Stimulated activated CD4-positive, alpha-beta T cell treated with anti-CD3 and anti-CD28 coated beads, Interleukin-15, amount 100 ng/mL, for 48 hours (primary cell): ENCODE measurements around the gene MXD1.
"Not testable (repeated sequence)": the region's sequence is repeated elsewhere in the genome, so short reads cannot be mapped to it uniquely, and the experiment has no call there.

ENCODE experiments used
- DNase-seq, 2 donors: peaks; one replicate each; pipeline ENCODE4 v3.0.0-alpha.2; 2020; ENCODE audit warnings: low read depth in 2 of 2

The MXD1 gene, protein sequence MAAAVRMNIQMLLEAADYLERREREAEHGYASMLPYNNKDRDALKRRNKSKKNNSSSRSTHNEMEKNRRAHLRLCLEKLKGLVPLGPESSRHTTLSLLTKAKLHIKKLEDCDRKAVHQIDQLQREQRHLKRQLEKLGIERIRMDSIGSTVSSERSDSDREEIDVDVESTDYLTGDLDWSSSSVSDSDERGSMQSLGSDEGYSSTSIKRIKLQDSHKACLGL

DNA sequence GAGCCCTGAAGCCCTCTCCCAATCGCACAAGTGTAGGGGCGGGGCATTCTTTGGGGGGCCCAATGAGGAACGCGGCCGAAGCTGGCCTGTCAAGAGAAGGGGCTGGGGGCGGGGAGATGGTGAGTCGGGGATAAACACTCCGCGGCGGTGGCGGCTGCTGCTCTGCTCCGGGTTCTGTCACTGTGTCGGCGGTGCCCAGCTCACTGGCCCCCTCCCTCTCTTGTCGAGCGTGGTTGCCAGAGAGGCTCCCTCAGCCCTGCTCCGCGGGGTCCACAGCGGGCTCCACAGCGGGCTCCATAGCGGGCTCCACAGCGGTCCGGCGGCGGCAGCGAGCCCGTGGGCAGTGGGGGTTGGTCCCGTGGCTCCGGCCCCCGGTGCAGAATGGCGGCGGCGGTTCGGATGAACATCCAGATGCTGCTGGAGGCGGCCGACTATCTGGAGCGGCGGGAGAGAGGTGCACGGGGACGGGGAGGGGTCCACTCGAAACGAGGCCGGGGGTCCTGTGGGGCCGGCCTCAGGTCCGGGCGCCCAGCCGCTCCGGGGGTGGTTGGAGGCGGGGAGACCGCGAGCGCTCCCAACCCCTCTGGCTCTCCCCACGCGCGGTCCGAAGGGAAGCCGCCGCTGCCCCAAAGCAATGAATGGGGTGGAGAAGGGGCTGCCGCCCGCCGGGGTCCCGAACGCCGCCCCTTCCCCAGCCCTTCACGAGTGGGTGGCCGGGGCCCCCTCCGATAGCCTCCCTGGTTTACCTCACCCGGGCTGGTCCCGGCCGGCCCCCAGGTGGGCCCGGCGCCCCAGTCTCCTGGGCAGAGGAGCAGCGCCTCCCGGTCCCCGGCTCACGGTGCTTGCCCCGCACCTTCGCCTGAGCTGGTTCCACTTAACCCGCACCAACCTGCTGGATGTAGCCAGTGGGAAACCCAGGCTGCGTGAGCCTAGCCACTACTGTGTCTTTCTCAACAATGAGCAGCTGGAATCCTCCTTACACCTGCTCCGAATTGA lies at the start of gene MXD1:
TSS of gene MXD1 (plus strand) at position 160 of the 996 bp plus-strand sequence. CDS start at position 382, 222 bp downstream.
- DNase-seq, result no peak

DNA sequence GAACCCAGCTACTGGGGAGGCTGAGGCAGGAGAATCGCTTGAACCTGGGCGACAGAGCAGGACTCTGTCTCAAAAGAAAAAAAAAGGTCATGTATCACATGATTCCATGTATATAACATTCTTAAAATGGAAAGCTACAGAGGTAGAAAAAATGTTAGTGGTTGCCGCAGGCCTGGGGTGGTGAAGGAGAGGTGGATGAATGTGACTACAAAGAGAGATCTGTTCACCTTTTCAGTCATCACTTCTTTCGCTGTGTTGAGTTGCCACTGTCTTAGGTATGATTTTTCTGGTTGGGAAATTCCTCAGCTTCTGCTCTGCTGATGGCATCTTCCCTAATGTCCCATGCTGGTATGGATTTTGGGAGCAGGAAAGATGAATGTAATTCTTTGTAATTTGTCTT lies 26.5 kb upstream of the MXD1 start:
- DNase-seq, result no peak

DNA sequence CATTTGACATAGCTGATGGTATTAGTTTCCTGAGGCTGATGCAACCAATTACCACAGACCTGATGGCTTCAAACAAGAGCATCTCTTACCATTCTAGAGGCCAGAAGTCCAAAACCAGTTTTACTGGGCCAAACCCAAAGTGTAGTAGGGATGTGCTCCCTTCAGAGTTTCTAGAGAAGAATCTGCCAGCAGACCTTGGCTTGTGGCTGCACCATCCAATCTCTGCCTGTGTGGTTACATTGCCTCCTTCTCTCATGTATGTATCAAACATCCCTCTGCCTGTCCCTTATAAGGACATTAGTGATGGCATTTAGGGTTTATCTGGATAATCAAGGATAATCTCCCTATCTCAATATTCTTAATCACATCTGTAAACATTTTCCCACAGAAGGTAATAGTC lies 25.6 kb upstream of the MXD1 start:
- DNase-seq, result no peak

DNA sequence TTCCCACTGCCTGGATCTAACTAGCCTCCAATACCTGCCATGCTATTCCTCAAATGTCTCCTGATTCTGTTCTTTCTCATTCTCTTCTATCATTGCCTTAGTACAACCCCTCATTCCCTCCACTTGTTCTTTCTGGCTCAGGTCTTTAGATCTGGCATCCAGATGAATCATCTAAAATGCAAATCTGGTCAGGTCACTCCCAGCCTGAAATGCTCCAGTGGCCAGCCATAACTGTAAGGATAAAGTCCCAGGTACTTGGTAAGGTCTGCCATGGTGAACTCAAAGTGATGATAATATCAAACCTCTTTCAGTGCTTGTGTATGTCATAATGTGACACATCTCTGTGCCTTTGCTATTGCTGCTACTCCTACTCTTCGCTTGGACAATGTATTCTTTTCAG lies 24.0 kb upstream of the MXD1 start:
- no peak for DNase-seq

DNA sequence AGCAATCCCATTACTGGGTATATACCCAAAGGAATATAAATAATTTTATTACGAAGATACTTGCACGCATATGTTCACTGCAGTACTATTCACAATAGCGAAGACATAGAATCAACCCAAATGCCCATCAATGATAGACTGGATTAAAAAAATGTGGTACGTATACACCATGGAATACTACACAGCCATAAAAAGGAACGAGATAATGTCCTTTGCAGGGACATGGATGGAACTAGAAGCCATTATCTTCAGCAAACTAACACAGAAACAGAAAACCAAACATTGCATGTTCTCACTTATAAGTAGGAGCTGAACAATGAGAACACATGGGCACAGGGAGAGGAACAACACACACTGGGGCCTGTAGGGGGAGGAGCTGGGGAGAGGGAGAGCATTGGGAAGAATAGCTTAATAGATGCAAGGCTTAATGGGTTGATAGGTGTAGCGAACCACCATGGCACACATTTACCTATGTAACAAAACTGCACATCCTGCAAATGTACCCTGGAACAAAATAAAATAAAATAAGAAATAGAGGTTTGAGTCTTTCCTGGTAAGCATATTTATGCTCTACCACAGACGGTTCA lies 22.0 kb upstream of the MXD1 start:
- DNase-seq, result not testable (repeated sequence)

DNA sequence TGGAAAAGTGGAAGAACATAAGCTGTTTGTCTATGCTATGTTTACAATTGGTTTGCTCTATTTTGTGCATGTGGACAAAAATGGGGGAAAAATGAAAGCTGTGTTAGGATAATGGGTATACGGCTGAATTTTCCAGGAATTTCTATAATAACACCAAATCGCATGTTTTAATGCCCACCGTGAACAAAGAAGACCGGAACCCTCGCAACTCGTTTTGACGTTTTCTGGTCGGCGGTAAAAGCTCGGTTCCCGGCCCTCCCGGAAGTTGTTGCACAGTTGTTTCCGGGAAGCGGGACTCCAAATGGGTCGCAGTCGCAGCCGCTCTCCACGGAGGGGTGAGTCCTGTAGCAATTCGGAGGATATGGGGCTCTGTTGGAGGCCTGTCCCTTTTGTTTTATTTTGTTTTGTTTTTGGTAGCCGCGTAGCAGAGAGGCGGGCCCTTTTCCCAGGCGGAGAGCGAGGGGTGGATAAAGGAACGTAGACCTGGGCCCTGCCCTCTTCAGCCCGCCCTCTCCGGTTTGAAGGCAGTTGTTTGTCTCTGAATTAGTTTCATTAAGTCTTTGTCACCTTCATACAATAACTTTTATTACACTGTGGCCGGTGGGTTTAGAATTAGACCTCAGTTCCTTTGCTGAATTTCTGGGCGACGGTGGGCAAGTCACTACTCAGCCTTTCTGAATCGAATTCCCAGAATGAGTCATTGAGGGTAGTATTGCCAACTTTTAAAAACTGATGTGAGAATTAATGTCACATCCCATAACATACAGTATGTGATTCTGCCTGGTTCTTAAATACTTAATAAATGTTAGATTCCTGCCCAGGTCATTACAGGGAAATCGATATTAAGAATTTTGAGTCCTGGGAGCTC lies 21.0 kb upstream of the MXD1 start, which contains the start of gene SNRNP27:
TSS of gene SNRNP27 (plus strand) at position 273 of the 868 bp plus-strand sequence. CDS start at position 302, 29 bp downstream.
- DNase-seq, result peak; percentile 70 to 74

DNA sequence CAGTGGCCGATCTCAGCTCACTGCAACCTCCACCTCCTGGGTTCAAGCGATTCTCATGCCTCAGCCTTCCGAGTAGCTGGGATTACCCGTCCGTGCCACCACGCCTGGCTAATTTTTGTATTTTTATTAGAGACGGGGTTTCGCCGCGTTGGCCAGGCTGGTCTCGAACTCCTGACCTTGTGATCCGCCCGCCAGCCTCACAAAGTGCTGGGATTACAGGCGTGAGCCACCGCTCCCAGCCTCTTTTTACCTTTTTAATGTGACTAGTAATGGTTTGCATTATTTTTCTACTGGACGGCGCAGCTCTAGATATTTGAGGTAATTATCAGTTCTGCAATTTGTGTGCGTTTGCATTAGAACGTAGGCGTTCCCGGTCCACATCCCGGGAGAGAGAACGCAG lies 20.2 kb upstream of the MXD1 start:
- not testable (repeated sequence) for DNase-seq

DNA sequence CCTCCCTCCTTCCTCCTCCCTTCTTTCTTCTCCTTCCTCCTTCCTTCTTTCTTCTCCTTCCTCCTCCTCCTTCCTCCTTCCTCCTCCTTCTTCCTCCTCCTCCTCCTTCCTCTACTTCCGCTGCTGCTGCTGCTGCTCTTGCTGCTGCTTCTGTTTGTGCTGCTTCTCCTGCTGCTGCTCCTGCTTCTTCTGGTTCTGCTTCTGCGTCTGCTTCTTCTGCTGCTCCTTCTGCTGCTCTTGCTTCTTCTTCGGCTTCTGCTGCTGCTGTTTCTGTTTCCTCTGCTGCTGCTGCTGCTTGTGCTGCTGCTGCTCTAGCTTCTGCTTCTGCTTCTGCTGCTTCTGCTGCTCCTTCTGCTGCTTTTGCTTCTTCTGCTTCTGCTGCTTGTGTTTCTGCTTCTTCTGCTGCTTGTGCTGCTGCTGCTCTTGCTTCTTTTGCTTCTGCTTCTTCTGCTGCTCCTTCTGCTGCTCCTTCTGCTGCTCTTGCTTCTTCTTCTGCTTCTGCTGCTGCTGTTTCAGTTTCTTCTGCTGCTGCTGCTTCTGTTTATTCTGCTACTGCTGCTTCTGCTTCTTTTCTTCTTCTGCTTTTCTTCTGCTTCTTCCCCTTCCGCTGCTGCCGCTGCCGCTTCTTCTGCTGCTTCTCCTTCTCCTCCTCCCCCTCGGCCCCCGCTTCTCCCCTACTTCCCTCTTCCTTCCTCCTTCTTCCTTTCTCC lies 12.5 kb upstream of the MXD1 start:
- DNase-seq, result no peak

DNA sequence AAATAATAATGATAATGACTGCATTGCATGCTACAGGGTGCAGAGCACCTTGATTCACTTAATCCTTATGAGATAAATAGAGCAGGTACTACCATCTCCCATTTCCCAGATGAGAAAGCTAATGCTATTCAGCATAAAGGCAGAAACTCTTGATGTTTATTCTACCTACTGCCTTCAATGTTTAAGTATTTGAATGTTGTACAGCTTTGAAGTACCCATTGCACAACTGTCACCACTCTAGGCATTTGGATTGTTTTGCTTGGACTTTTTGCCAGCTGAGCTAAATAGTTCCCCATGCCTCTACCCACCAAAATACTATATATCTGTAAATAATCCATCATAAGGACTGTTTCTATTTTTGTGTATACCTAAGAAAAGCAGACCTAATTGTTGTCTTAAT lies 7.7 kb upstream of the MXD1 start:
- no peak for DNase-seq

DNA sequence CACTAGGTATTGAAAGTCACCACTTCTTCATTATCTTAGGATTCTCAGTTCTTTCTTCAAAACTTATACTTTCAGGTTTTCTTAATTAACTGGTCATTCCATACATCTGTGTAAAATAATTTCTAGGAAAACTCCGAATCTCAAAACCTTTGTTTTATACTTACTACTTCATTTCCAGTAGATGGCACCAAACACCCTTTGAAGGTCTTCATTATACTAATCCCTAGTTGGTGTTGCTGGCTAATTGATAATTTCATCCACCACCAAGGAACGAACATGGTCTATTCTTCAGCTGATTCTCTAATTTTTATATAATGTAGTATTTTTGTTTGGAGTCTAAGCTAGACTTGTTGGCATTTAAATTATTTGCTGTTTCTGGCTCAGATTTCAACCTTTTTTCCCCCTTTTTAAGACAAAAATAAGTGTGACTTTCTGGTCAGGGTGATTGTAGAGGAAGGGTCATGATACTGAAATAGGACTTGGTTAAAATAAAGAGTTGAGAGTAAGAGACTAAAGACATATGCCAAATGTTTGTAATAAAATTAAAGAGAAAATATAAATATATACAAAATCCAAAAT lies 2.8 kb upstream of the MXD1 start:
- DNase-seq, result no peak

DNA sequence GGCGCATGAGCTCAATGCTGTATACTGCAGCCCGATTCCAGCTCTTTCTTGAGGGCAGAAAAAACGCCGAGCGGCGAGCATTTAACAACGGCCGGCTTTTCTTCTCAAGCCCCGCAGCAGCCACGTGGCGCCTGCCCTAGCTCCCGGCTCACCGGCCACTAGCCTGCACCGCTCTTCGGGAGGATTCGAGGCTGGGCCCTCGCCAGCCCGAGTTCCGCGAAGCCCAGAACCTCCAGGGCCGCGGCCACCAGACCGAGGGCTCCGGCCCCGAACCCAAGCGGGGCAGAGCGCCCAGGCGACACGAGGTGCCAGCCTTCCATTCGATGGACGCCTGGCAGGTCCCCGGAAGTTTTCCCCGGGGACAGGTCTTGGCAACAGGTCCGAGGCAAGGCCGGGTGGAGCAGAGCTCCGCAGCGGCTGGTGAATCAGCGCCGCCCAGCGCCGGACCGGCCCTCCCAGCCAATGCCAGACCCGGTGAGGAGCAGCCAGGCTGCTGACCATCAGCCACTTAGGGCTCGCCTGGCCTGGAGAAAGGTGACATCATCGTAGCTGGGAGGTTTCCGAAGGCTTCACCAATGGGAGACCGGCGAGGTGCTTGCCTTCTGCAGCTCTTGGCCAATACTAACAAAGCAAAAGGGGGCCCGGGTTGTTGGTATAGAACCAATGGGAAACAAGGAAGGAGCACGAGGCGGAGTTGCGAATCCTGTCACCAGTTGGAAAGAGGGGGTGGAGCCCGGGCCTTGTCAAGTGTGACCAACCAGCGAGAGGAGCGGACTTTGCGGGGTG lies 552 bp upstream of the MXD1 start:
- peak; percentile 100 for DNase-seq

DNA sequence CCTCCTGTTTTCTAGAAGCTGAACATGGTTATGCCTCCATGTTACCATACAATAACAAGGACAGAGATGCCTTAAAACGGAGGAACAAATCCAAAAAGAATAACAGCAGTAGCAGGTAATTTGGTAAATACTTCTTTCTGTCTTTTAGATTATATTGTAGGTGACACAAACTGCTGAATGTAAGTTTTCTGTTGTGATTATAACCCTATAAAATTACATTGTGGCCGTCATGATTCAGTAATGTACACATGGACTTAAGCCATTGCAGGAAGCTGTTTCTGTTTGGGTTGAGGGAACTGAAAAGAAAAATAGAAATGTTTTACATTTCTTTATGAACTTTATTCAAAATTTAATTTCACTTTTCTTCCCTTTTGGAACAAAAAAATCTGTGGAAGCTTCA lies 1.2 kb downstream of the MXD1 start:
- DNase-seq, result no peak

DNA sequence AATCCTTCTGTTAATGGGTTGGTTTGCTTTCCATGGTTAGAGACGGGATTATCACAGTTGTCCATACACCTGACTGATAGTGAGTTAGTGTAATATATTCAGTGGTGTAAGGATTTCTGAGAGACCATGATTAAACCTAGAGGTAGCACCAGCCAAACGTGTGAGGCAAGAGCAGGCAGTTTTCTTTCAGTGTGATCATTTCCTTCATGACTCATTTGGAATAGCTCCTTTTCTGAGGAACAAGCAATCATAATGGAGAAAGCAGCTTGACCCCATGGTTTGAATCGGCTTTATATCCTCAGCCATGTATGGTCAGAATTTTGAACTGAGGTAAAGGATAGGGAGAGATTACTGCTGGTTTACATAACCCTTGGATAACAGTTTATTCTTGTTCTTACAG lies 2.9 kb downstream of the MXD1 start:
- DNase-seq, result no peak

DNA sequence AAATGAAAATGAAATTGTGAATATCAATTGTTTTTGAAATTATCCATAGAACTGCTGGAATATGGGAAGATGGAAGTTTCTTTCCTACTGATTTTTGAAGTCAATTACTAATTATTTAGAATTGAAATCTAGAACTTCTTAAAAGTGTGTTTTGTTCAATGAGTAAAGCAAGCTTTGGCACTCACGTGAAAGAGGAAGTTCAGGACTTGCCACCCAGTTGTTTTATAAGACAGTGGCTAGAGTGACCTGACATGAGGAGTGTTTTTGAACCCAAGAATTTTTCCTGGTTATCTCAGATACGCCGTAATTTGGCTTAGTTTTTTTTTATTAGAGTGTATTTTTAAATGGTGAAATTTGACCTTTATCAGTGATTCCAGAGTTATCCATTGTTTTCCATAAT lies 3.5 kb downstream of the MXD1 start:
- DNase-seq, result no peak

DNA sequence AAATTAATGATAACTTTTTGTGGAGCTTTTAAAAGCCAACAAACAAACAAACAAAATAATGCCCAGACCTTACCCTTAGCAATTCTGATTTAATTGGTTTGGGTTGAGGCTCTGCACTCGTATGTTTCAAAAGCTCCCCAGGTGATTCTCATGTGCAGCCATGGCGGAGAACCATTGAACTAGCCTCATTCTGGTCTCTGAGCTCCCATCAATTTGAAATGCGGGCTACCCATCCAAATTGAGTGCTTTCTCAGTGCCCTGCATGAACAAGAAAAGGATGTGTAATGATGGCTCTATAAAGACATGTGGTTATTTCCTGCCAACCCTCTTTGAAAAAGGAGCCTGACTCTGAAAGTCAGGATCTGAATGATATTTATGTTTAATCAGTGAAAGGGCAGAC lies 8.2 kb downstream of the MXD1 start:
- no peak for DNase-seq

DNA sequence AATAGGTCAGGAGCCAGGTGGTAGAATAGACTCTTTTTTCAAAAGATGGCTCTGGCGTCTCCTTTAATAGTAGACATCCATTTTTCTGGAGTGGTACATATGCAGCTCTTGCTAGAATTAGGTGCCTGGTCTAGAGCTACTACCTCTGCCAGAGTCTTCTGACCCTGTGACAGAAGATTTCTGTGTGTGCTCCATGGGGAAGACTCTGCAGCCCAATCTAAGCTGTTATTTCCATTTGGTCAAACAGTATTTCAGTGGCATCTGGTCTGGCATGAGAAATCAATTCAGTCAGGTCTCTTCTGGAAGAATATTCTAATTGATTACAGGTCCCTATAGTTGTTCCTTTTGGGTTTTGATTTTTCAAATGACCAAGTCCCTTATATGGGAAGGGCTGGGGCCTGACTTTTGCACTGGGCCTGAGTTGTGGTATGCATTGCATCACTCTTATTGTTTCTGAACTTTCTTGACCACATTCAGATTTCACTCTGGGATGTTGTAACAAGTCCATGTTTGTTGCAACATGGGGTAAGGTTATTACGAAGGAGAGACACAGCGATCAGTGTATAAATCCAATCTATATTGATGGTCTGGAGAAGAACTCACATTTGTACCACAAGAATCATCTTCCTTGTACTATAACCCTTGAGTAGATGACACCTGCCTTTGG lies 12.1 kb downstream of the MXD1 start:
- no peak for DNase-seq

DNA sequence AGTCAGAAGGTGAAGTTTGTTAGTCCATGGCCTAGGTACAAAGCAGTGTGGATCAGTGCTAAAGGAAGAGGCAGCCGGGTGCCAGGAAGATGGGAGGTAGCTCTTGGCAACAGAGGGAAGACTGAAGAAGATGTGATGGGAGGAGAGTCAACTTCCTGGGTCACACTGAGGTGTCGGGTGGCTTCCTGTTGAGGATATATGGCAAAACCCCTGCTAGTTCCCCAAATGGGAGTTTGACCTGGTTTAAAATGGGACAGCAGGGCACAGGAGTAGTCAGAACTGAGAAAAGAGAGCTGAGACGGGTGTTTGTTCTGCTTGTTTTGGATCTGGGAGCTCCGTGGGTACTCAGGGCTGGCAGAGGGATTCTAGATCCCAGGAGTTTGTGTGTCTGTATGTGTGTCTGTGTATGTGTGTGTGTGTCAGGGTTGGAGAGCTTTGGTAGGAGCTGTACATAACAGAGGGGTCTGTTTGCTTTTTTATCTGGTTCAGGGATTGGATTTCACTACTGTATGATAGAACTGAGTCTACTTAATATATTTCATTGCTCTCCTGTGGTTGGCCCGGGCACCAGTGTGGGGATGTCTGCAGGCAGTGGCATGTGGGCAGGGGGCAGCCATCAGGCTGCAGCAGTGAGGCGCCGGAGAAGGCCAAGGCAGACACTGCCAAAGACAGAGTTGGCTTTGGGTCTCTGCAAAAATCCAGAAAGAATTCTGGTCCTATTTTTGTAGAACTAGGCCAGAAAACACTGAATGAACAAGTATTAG lies 17.1 kb downstream of the MXD1 start:
- no peak for DNase-seq

DNA sequence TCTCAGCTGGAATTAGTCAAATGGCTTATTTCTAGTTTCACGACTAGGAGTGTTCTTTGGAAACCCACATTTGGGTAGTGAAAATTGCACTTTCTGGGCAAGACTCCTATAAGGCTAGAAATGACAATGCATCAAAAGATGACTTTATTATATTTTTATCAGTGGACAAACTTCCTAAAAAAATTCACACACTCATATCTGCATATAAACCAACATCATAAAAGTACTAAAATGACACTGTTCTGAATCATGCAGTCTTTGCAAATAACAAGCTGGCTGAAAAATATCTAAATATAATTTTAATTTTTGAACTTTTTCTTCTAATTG lies 17.6 kb downstream of the MXD1 start:
- no peak for DNase-seq
